ENCODE results near the gene ISL2.

ISL2 gene

DNA sequence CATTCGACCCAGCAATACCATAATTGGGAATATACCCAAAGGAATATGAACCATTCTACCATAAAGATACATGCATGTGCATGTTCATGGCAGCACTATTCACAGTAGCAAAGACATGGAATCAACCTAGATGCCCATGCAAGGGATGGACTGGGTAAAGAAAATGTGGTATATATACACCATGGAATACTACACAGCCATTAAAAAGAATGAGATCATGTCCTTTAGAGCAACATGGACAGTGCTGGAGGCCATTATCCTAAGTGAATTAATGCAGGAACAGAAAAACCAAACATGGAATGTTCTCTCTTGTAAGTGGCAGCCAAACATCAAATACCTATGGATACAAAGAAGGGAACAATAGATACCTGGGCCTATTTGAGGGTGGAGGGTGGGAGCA, 32.7 kb upstream of the ISL2 start:
- H3K27me3 ChIP-seq (ENCODE audit: insufficient read depth, low read length), result no peaks in the 10 kb centered on the region
- H3K4me1 ChIP-seq (ENCODE audit: insufficient read depth, low read length, severe bottlenecking), result peaks cover 8% of the 10 kb centered on the region
- H3K9me2 ChIP-seq (ENCODE audit: low read depth, low read length), result no peaks in the 10 kb centered on the region
- H3K9me3 ChIP-seq (ENCODE audit: low read length), result no peaks in the 10 kb centered on the region
- no peak overlapping the region for H2AFZ ChIP-seq (ENCODE audit: low read length)
- H3F3A ChIP-seq (ENCODE audit: insufficient read depth, low read length), result no peaks in the 10 kb centered on the region
- no peak overlapping the region for H3K27ac ChIP-seq (ENCODE audit: low read depth, low read length, poor library complexity, severe bottlenecking)
- peaks cover 97% of the 10 kb centered on the region for H3K79me2 ChIP-seq (ENCODE audit: insufficient read depth, low read length)
- no peaks in the 10 kb centered on the region for H4K20me1 ChIP-seq (ENCODE audit: insufficient read depth, low read length)
- H3K36me3 ChIP-seq (ENCODE audit: insufficient read depth, low read length), result peaks cover 18% of the 10 kb centered on the region
- H3K4me3 ChIP-seq (ENCODE audit: low read depth, low read length, poor library complexity, severe bottlenecking), result no peak overlapping the region
- no peak for TF ChIP-seq EZH2 (IDR thresholded peaks at IDR 0.05; ENCODE audit: borderline replicate concordance, low read length)
- no peak for TF ChIP-seq CTCF (IDR thresholded peaks at IDR 0.05; ENCODE audit: low read length)
- H3K9ac ChIP-seq (ENCODE audit: low read length), result no peak overlapping the region
- H3K4me2 ChIP-seq (ENCODE audit: low read length), result no peak overlapping the region

DNA sequence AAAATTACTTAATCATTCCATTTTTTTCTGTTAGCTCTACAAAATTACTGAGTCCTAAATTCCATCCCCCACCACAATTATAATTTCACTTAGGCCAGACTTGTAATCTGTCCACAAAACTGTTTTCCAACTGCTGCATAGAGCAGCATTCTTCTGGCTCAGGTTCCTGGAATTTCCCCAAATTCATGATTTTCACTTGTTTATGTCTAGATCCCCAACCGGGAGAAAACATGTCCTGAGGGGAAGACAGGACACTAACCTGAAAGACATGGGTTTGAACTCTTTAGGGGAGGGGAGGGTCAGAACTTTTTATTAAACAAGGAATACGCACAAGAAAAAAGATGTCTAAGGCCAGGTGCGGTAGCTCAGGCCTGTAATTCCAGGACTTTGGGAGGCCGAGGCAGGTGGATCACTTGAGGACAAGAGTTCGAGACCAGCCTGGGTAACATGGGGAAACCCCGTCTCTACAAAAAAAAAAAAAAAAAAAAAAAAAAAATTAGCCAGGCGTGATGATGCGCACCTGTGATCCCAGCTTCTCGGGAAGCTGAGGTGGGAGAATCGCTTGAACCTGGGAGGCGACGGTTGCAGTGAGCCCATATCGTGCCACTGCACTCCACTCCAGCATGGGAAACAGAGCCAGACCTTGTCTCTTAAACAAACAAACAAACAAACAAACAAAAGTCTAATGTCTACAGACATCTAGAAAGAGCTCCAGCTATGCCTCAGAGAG, 26.8 kb upstream of the ISL2 start:
- H3K9me3 ChIP-seq (ENCODE audit: low read length), result no peaks in the 10 kb centered on the region
- H3F3A ChIP-seq (ENCODE audit: insufficient read depth, low read length), result no peaks in the 10 kb centered on the region
- H3K27ac ChIP-seq (ENCODE audit: low read depth, low read length, poor library complexity, severe bottlenecking), result no peak overlapping the region
- H2AFZ ChIP-seq (ENCODE audit: low read length), result no peak overlapping the region
- H3K9me2 ChIP-seq (ENCODE audit: low read depth, low read length), result no peaks in the 10 kb centered on the region
- peaks cover 30% of the 10 kb centered on the region for H3K4me1 ChIP-seq (ENCODE audit: insufficient read depth, low read length, severe bottlenecking)
- H3K4me3 ChIP-seq (ENCODE audit: low read depth, low read length, poor library complexity, severe bottlenecking), result peak overlapping the region; percentile 95
- H3K36me3 ChIP-seq (ENCODE audit: insufficient read depth, low read length), result peaks cover 13% of the 10 kb centered on the region
- peak overlapping the region; percentile 89 for H3K4me2 ChIP-seq (ENCODE audit: low read length)
- H3K27me3 ChIP-seq (ENCODE audit: insufficient read depth, low read length), result no peaks in the 10 kb centered on the region
- no peaks in the 10 kb centered on the region for H4K20me1 ChIP-seq (ENCODE audit: insufficient read depth, low read length)
- TF ChIP-seq CTCF (IDR thresholded peaks at IDR 0.05; ENCODE audit: low read length), result no peak
- no peak for TF ChIP-seq EZH2 (IDR thresholded peaks at IDR 0.05; ENCODE audit: borderline replicate concordance, low read length)
- H3K9ac ChIP-seq (ENCODE audit: low read length), result peak overlapping the region; percentile 96
- H3K79me2 ChIP-seq (ENCODE audit: insufficient read depth, low read length), result peaks cover 61% of the 10 kb centered on the region

GRCh38 chr15:76310475-76311099, 26.0 kb upstream of the ISL2 start:
- Histone ChIP-seq H3K27ac (ENCODE audit: low read depth, low read length, poor library complexity, severe bottlenecking) (peak overlapping the region; percentile 56), H3K9me2 (ENCODE audit: low read depth, low read length) (no peaks in the 10 kb centered on the region), H3K4me2 (ENCODE audit: low read length) (peak overlapping the region; percentile 89), H3K36me3 (ENCODE audit: insufficient read depth, low read length) (peaks cover 13% of the 10 kb centered on the region), H2AFZ (ENCODE audit: low read length) (0 out of 2 replicates have a peak overlapping the region, but pooled peaks have one; percentile 5), H3K27me3 (ENCODE audit: insufficient read depth, low read length) (no peaks in the 10 kb centered on the region), H3F3A (ENCODE audit: insufficient read depth, low read length) (no peaks in the 10 kb centered on the region), H3K9me3 (ENCODE audit: low read length) (no peaks in the 10 kb centered on the region), H3K9ac (ENCODE audit: low read length) (peak overlapping the region; percentile 96), H4K20me1 (ENCODE audit: insufficient read depth, low read length) (no peaks in the 10 kb centered on the region), H3K4me1 (ENCODE audit: insufficient read depth, low read length, severe bottlenecking) (peaks cover 30% of the 10 kb centered on the region), H3K79me2 (ENCODE audit: insufficient read depth, low read length) (peaks cover 53% of the 10 kb centered on the region), H3K4me3 (ENCODE audit: low read depth, low read length, poor library complexity, severe bottlenecking) (peak overlapping the region; percentile 95)
- TF ChIP-seq EZH2 (IDR thresholded peaks at IDR 0.05; ENCODE audit: borderline replicate concordance, low read length) (no peak), CTCF (IDR thresholded peaks at IDR 0.05; ENCODE audit: low read length) (no peak)
